Stimulated activated CD4-positive, alpha-beta T cell treated with anti-CD3 and anti-CD28 coated beads, Interleukin-15, amount 100 ng/mL, for 1 hour (primary cell): Measurements from ENCODE around the gene CD302.
"Not testable (repeated sequence)": the region's sequence is repeated elsewhere in the genome, so short reads cannot be mapped to it uniquely, and the experiment has no call there.

Experiments used
- DNase-seq, 2 donors: peaks; one replicate each; pipeline ENCODE4 v3.0.0-alpha.2; 2020; ENCODE audit warnings: low read depth in 1 of 2, low spot score in 1 of 2

The CD302 gene

GRCh38 chr2:159755014-159755413, 43.0 kb downstream of the CD302 start:
- no peak for DNase-seq

DNA sequence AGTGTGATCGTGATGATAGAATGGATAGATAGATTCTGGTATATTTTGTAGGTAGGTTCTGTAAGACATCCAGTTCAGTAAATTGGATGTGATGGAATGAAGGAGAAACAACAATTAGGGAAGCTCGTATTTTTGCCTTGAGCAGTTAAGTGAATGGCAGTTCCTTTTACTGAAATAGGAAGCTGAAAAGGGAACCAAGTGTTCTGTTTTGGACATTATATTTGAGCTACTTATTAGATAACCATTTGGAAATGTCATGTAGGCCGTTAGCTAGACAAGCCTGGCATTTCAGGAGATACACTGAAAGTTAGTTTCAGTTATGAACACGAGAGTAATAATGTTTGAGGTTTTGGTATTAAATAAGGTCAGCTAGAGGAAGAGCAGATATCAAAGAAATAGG, 44.2 kb downstream of the CD302 start:
- DNase-seq, result no peak

GRCh38 chr2:159750873-159751272, 47.1 kb downstream of the CD302 start:
- DNase-seq, result no peak

DNA sequence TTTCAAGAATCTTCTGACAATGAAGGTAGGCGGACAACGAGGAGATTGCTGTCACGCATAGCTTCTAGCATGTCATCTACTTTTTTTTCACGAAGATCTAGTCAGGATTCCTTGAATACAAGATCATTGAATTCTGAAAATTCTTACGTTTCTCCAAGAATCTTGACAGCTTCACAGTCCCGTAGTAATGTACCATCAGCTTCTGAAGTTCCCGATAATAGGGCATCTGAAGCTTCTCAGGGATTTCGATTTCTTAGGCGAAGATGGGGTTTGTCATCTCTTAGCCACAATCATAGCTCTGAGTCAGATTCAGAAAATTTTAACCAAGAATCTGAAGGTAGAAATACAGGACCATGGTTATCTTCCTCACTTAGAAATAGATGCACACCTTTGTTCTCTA, 49.9 kb downstream of the CD302 start:
- no peak for DNase-seq

GRCh38 chr2:159745237-159745636, 52.8 kb downstream of the CD302 start:
- not testable (repeated sequence) for DNase-seq

- no peak for DNase-seq
Measured at GRCh38 chr2:159744363-159744762, 53.6 kb downstream of the CD302 start.

GRCh38 chr2:159742846-159743245, 55.2 kb downstream of the CD302 start:
- no peak for DNase-seq

DNA sequence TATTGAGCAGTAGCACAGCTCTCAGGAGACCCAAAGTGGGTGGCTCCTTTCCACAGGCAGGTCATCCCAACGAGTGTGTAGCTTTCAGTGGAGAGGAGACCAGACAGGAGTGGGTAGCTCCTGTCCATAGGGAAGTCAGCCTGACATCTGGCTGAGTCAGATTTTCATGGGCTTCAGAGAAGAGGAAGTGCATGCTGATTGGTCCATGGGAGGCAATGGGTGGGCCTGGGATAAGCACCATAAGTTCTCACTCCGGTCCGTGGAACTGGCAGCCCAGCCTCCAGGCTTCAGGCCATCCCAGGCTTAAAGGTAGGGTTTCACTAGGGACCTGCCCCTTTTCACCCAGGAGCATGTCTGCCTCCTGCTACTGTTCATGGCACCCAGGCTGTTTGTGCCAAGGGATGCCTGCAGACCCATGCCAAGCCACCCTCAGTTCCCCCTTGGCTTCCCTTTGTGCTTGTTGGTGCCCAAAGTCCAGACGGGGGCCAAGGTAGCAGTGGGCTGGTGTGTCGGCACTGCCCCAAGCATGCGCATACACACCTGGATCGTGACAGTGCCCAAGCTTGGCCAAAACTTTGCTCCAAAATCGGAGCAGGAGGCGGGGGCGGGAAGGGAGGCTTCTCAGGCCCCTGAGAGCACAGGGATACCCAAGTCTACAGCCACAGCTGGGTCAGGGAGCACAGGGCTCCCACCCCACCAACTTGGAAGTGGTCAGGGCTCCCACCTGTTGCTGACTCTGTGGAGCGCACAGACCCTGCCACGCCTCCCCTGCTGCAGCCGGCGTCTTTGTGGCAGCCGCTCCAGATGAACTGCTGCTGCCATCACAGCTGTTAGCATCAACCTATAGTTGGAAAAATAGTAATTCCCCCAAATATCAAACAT, 59.3 kb downstream of the CD302 start:
- DNase-seq, result no peak

DNA sequence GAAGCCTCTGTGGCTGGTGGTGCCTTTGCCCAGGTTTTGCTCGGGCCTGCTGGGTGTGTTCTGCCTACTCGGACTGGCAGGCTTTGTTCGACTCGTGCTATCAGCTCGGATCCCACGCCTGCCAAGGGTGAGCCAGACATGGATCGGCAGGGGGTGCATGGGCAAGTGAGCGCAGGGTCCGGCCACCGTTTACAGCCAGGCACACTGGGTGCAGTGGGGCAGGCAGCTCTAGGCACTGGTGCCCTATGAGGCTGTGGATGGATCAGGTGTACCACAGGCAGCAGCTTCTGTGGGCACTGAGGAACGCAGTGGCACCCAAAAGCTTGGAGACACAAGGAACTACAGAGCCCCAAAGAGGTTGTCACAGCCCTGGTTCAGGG, 60.1 kb downstream of the CD302 start:
- no peak for DNase-seq

GRCh38 chr2:159737292-159737916, 60.6 kb downstream of the CD302 start:
- DNase-seq, result no peak

DNA sequence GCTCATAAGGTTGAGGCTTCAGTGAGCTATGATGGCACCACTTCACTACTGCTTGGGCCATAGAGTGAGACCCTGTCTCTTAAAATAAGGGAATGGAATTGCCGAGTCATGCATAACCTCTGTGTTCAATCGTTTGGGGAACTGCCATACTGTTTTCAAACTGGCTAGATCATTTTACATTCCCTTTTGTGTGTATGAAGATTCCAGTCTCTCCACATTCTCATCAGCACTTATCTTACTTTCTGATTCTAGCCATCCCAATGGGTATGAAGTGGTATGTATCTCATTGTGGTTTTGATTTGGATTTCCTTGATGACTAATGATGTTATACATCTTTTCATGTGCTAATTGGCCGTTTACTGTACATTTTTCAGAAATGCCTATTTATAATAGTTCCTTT, 62.0 kb downstream of the CD302 start:
- no peak for DNase-seq

- no peak for DNase-seq
Measured at GRCh38 chr2:159735648-159736047, 62.4 kb downstream of the CD302 start.

- DNase-seq, result no peak
Measured at GRCh38 chr2:159728629-159729028, 69.4 kb downstream of the CD302 start.

DNA sequence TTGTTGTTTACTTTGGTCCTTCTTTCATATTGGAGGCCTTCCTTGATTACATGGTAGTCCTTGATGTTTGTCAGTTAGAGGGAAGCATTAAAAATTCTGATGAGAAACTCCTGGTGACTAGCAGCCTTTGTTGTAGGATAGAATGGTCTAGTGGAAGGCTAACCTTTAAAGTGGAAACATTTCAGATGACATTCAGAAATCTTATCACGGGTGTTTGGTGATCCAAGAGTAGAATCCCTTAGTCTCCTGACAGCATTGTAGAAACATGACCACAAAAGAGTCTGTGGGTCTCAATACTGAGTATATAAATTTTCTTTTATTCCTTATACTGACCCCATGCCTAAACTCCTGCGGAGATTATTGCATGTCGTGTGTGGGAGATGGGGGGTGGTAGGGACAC, 72.3 kb downstream of the CD302 start:
- no peak for DNase-seq

GRCh38 chr2:159724795-159725572, 73.0 kb downstream of the CD302 start:
- DNase-seq, result not testable (repeated sequence)

GRCh38 chr2:159722580-159722979, 75.4 kb downstream of the CD302 start:
- DNase-seq, result no peak

DNA sequence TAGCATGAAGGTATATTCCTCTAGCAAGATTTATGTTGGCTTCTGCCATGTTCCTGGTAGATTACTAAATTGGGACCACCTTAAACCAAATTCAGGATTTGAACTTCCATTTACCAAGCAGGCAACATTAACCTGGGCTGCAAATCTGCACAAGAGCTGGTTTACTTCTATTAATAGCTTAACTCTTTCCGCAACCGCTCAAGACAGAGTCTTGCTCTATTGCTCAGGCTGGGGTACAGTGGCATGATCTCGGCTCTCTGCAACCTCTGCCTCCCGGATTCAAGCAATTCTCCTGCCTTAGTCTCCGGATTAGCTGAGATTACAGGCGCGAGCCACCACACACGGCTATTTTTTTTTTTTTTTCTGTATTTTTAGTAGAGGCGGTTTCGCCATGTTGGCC, 77.3 kb downstream of the CD302 start:
- no peak for DNase-seq
